ENCODE measurements around the gene PDE3A.

DNA sequence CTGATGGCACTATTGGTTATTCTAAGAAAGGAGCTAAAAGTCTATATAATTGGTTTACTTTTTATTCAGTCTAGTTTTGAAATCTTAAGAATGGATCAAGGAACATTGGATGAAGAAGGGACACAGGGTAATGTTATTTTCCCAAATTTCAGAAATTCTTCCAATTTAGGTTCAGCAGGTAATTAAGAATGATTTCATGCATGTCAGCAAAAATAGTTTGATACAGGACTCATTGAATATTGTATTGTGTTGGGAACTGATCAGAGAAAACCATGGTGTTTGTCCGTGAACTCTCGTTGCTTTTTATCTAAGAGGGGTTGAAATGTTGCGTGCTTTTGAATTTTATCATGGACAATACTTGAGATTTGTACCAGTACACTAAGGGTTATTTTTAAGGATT, 58.6 kb downstream of the PDE3A start:
- TF ChIP-seq, protein P1, sequence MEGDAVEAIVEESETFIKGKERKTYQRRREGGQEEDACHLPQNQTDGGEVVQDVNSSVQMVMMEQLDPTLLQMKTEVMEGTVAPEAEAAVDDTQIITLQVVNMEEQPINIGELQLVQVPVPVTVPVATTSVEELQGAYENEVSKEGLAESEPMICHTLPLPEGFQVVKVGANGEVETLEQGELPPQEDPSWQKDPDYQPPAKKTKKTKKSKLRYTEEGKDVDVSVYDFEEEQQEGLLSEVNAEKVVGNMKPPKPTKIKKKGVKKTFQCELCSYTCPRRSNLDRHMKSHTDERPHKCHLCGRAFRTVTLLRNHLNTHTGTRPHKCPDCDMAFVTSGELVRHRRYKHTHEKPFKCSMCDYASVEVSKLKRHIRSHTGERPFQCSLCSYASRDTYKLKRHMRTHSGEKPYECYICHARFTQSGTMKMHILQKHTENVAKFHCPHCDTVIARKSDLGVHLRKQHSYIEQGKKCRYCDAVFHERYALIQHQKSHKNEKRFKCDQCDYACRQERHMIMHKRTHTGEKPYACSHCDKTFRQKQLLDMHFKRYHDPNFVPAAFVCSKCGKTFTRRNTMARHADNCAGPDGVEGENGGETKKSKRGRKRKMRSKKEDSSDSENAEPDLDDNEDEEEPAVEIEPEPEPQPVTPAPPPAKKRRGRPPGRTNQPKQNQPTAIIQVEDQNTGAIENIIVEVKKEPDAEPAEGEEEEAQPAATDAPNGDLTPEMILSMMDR (IDR thresholded peaks at IDR 0.05 in 2 of 3, conservative IDR thresholded peaks at IDR 0.05 in 1 of 3; ENCODE audit: borderline replicate concordance in 1 of 3, insufficient read depth in 1 of 3, low read depth in 2 of 3, low read length in 2 of 3): no peak
- no peak for TF ChIP-seq ZFX (IDR thresholded peaks at IDR 0.05)
- TF ChIP-seq POLR2A (IDR thresholded peaks at IDR 0.05; ENCODE audit: borderline replicate concordance, extremely low read depth, insufficient read depth, insufficient read length): no peak
- no peak for TF ChIP-seq RAD21 (IDR thresholded peaks at IDR 0.05; ENCODE audit: low read depth)
- TF ChIP-seq, protein P2, sequence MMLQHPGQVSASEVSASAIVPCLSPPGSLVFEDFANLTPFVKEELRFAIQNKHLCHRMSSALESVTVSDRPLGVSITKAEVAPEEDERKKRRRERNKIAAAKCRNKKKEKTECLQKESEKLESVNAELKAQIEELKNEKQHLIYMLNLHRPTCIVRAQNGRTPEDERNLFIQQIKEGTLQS (IDR thresholded peaks at IDR 0.05): no peak
- TF ChIP-seq, protein P3, sequence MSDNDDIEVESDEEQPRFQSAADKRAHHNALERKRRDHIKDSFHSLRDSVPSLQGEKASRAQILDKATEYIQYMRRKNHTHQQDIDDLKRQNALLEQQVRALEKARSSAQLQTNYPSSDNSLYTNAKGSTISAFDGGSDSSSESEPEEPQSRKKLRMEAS (IDR thresholded peaks at IDR 0.05): no peak
- TF ChIP-seq POLR2AphosphoS5 (IDR thresholded peaks at IDR 0.05; ENCODE audit: low read depth, low read length): no peak
- TF ChIP-seq TCF7L2 (IDR thresholded peaks at IDR 0.05; ENCODE audit: borderline replicate concordance, extremely low read depth, insufficient read depth, insufficient read length): no peak
- no peak for TF ChIP-seq ZNF274 (IDR thresholded peaks at IDR 0.05; ENCODE audit: low read depth, low read length)
- no peak for TF ChIP-seq EZH2 (IDR thresholded peaks at IDR 0.05)

All from HCT116 (cell line).